GM10248 (cell line): ENCODE results near the gene MROH8.

Experiments used
- CTCF ChIA-PET: fragments of 300-600 bp; sonication (Branson Sonifier 250); formaldehyde crosslinking; extraction: SDS; loops from one replicate; lab custom pipeline; 2021; ENCODE audit warnings: antibody characterized with exemption; lab: Yijun Ruan, JAX
- POLR2A ChIA-PET: fragments of 350-650 bp; sonication (Branson Sonifier 250); formaldehyde crosslinking; extraction: SDS; loops from one replicate; lab custom pipeline; 2020; ENCODE audit warnings: antibody characterized with exemption; lab: Yijun Ruan, JAX
- DNase-seq: peaks from one replicate; pipeline ENCODE4 v3.0.0; 2012; ENCODE audit errors: extremely low spot score
- CTCF ChIP-seq: IDR thresholded peaks from 2 replicates; pipeline ENCODE4 v1.5.1; 2012; ENCODE audit warnings: mild to moderate bottlenecking, low read depth; ENCODE audit errors: extremely low read depth, missing control alignments, control extremely low read depth

MROH8 gene

GRCh38 chr20:37185686-37186085 lies 6.3 kb upstream of the MROH8 start:
- DNase-seq: no peak
- TF ChIP-seq CTCF: no peak
- ChIA-PET CTCF (interaction anchor here (3.6 kb wide), 1 partner anchor 10 kb away, joined by 21 read pairs; no protein-coding TSS in a partner anchor), POLR2A (no interaction called here)

- CTCF ChIA-PET: interaction anchor here (1.1 to 4.2 kb wide), 5 partner anchors 11 to 98 kb away, joined by 3 to 65 read pairs (median 4); partner anchors contain the start of gene RBL1
- no peak for TF ChIP-seq CTCF
- DNase-seq: no peak
- POLR2A ChIA-PET: interaction anchor here (1.4 kb wide), 1 partner anchor 16 kb away, joined by 5 read pairs; no protein-coding TSS in a partner anchor
Observed at GRCh38 chr20:37179683-37180524, 556 bp upstream of the MROH8 start.

- ChIA-PET POLR2A (no interaction called here), CTCF (no interaction called here)
Observed at GRCh38 chr20:37172836-37173235, 6.5 kb downstream of the MROH8 start.

GRCh38 chr20:37166867-37167266 lies 12.5 kb downstream of the MROH8 start:
- no peak for TF ChIP-seq CTCF
- ChIA-PET POLR2A (no interaction called here), CTCF (interaction anchor here (0.9 to 2.3 kb wide), 5 partner anchors 11 to 104 kb away, joined by 3 to 7 read pairs (median 6); partner anchors contain the start of gene RPN2)
- no peak for DNase-seq

More at GRCh38 chr20:37172836-37173235, 6.5 kb downstream of the MROH8 start:
- no peak for TF ChIP-seq CTCF
- no peak for DNase-seq

- ChIA-PET CTCF (interaction anchor here (1.2 to 1.9 kb wide), 3 partner anchors 10 to 27 kb away, joined by 4 to 6 read pairs (median 4); partner anchors contain the start of gene RPN2), POLR2A (no interaction called here)
- DNase-seq: no peak
- no peak for TF ChIP-seq CTCF
Observed at GRCh38 chr20:37165031-37165430, 14.3 kb downstream of the MROH8 start.

- TF ChIP-seq CTCF: no peak
- POLR2A ChIA-PET: no interaction called here
- CTCF ChIA-PET: no interaction called here
- no peak for DNase-seq
Observed at GRCh38 chr20:37163832-37164554, 15.4 kb downstream of the MROH8 start.
